Stimulated activated naive B cell treated with anti-CD40 and anti-IgM and Interleukin-4, amounts not matched to agents 10 μg/mL and 1 μg/mL and 100 μg/mL, for 72 hours (primary cell): Measurements from ENCODE around the gene KREMEN2.
"Not testable (repeated sequence)": the region's sequence is repeated elsewhere in the genome, so short reads cannot be mapped to it uniquely, and the experiment has no call there.

ENCODE experiments used
- ATAC-seq, 2 donors: fragments of 150-1000 bp; cut with Tn5 transposase; replicated peaks; 2 replicates each; pipeline ENCODE4 v1.10.0; 2021; ENCODE audit warnings: moderate library complexity in 1 of 2
- DNase-seq: peaks from one replicate; pipeline ENCODE4 v3.0.0; 2021
- H3K27ac Mint-ChIP-seq: one replicate; pipeline ENCODE4 v1.8.0; 2022; ENCODE audit warnings: mild to moderate bottlenecking, mixed read lengths
- H3K27me3 Mint-ChIP-seq, 2 donors: one replicate each; pipeline ENCODE4 v1.8.0; 2022; ENCODE audit warnings: mixed read lengths in 2 of 2
- H3K36me3 Mint-ChIP-seq, 2 donors: one replicate each; pipeline ENCODE4 v1.8.0; 2022; ENCODE audit warnings: mixed read lengths in 2 of 2, mild to moderate bottlenecking in 1 of 2
- H3K4me1 Mint-ChIP-seq, 2 donors: one replicate each; pipeline ENCODE4 v1.8.0; 2022; ENCODE audit warnings: mixed read lengths in 2 of 2, mild to moderate bottlenecking in 1 of 2
- H3K4me3 Mint-ChIP-seq, 2 donors: one replicate each; pipeline ENCODE4 v1.8.0; 2022; ENCODE audit warnings: mild to moderate bottlenecking in 2 of 2, mixed read lengths in 2 of 2, moderate library complexity in 1 of 2
- H3K9me3 Mint-ChIP-seq, 2 donors: one replicate each; pipeline ENCODE4 v1.8.0; 2022; ENCODE audit warnings: mixed read lengths in 2 of 2, mild to moderate bottlenecking in 1 of 2

The KREMEN2 gene

GRCh38 chr16:2963723-2964474, at the start of gene KREMEN2:
Gene KREMEN2, plus strand, starts transcription at chr16:2964275. Its CDS starts 246 bp downstream, at chr16:2964521.
- Mint-ChIP-seq H3K9me3 (no peaks in the 10 kb centered on the region), H3K27ac (peak within 1 kb of the TSS; percentile 51), H3K27me3 (peaks cover 16 to 29% of the 10 kb centered on the region in 2 donors), H3K36me3 (no peaks in the 10 kb centered on the region), H3K4me3 (peak within 1 kb of the TSS; percentile 87 to 92), H3K4me1 (peaks cover 27 to 52% of the 10 kb centered on the region in 2 donors)
- ATAC-seq (peak; percentile 10 to 17), DNase-seq (no peak)

DNA sequence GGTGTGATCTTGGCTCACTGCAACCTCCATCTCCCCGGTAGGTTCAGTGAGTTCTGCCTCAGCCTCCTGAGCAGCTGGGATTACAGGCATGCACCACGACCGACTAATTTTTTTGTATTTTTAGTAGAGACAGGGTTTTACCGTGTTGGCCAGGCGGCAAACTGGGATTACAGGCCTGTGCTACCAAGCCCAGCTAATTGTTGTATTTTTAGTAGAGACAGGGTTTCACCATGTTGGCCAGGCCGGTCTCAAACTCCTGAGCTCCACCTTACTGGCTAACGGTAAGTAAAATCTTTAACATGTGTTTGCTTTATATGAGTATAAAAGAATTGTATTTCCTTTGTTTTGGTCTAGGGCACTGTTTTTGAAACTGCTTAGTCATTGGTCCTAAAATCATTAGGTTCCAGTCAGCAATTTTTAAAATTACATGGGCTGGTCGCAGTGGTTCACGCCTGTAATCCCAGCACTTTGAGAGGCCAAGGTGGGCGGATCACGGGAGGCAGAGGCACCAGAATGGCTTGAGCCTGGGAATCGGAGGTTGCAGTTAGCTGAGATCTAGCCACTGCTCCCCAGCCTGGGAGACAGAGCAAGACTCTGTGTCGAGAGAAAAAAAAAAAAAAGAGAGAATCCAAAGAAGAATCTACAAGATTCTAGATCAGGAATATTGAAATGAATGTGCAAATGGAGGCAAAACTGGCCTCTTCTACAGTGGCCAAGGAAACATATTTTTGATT, 48.7 kb upstream of the KREMEN2 start:
- no peak overlapping the region for H3K4me3 Mint-ChIP-seq
- H3K36me3 Mint-ChIP-seq = peaks cover 14 to 19% of the 10 kb centered on the region in 2 donors
- H3K27me3 Mint-ChIP-seq = no peaks in the 10 kb centered on the region
- DNase-seq (no peak), ATAC-seq (no peak)
- H3K27ac Mint-ChIP-seq = peak overlapping the region; percentile 59
- peaks cover 14 to 31% of the 10 kb centered on the region in 2 donors for H3K4me1 Mint-ChIP-seq
- H3K9me3 Mint-ChIP-seq = no peaks in the 10 kb centered on the region

GRCh38 chr16:2919511-2920255, 44.4 kb upstream of the KREMEN2 start:
- DNase-seq = peak; percentile 35
- Mint-ChIP-seq H3K9me3 (no peaks in the 10 kb centered on the region), H3K27me3 (no peaks in the 10 kb centered on the region), H3K36me3 (peaks cover 24 to 26% of the 10 kb centered on the region in 2 donors), H3K4me3 (no peak overlapping the region), H3K4me1 (peaks cover 4 to 7% of the 10 kb centered on the region in 2 donors), H3K27ac (no peak overlapping the region)
- peak; percentile 42 to 54 for ATAC-seq

DNA sequence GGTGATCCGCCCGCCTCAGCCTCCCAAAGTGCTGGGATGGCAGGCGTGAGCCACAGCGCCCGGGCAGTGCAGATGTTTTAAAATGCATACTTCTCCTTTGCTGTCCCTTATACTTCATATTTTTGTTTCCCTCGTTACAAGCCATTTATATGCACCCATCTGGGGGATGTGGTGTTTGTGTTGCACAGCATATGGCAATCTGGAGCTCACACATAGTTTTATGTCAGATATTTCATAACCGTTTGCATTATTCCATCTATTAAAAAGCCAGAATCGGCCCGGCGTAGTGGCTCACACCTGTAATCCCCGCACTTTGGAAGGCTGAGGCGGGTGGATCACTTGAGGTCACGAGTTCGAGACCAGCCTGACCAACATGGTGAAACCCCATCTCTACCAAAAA, 40.6 kb upstream of the KREMEN2 start:
- H3K27me3 Mint-ChIP-seq = no peaks in the 10 kb centered on the region
- peaks cover 10 to 22% of the 10 kb centered on the region in 2 donors for H3K4me1 Mint-ChIP-seq
- no peak for DNase-seq
- H3K9me3 Mint-ChIP-seq = no peaks in the 10 kb centered on the region
- no peak overlapping the region for H3K4me3 Mint-ChIP-seq
- H3K27ac Mint-ChIP-seq = no peak overlapping the region
- peaks cover 18 to 24% of the 10 kb centered on the region in 2 donors for H3K36me3 Mint-ChIP-seq
- ATAC-seq = no peak

DNA sequence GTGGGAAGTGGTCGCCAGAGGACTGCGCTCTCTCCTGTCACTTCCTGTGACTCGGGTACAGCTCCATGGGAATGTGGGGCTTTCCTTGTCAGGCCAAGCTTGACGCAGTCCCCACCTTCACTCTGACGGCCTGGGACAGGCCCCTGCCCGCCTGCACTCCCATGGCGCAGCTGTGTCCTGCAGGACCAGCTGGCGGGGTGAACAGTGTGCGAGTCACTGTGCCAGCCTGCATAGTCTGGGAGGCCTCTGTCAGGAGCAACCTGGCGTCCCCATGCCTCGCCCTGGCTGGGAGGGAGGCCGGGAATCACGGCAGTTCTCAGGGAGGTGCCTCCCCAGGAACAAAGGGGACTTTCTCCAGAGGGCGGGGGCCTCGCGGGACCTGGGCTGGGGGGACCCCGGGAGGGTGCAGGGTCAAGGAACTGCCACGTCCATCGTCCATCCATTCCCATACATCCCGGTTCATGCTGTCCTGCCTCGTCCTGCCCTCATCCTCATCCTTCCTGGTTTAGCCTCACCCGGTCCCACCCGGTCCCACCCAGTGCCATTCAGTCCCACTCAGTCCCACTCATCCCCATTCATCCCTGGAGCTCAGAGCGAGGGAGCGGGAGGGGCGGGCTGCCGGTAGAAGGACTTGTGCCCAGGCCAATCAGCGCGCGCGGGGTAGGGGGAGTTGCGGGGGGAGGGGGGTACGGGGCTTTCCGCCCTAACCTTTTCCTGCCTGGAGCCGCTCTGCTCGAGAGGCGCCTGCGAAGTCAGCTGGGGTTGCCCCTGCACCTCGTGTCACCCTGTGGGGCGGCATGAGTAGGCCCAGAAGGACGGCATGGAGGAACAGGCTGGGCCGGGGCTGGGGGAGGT, 38.9 kb upstream of the KREMEN2 start:
- Mint-ChIP-seq H3K27me3 (no peaks in the 10 kb centered on the region), H3K4me1 (peaks cover 8 to 15% of the 10 kb centered on the region in 2 donors), H3K9me3 (no peaks in the 10 kb centered on the region), H3K36me3 (peaks cover 14 to 17% of the 10 kb centered on the region in 2 donors), H3K4me3 (no peak overlapping the region), H3K27ac (no peak overlapping the region)
- DNase-seq (no peak), ATAC-seq (no peak)

DNA sequence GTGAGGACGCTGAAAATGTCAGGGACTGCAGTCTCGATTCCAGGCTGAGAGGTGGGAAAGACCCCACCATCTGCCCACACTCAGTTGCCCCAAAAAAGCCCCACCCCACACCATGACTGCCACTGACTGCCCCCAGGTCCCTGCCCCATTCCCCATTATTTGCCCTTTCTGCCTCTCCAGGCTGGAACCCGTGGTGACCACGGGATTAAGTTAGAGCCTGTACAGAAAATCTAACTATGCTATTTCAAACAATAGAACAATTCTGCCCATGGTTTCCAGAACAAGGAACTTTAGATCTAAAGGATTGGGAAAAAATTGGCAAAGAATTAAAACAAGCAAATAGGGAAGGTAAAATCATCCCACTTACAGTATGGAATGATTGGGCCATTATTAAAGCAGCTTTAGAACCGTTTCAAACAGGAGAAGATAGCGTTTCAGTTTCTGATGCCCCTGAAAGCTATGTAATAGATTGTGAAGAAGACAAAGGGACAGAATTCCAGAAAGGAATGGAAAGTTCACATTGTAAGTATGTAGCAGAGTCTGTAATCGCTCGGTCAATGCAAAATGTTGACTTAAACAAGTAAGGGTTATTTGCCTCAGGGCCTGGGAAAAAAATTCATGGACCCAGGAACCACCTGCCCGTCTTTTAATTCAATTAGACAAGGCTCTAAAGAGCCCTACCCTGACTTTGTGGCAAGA, 38.0 kb upstream of the KREMEN2 start:
- Mint-ChIP-seq H3K4me1 (peaks cover 8 to 15% of the 10 kb centered on the region in 2 donors), H3K27me3 (no peaks in the 10 kb centered on the region), H3K36me3 (peaks cover 14 to 20% of the 10 kb centered on the region in 2 donors), H3K4me3 (no peak overlapping the region), H3K27ac (no peak overlapping the region), H3K9me3 (no peaks in the 10 kb centered on the region)
- DNase-seq (no peak), ATAC-seq (no peak)

DNA sequence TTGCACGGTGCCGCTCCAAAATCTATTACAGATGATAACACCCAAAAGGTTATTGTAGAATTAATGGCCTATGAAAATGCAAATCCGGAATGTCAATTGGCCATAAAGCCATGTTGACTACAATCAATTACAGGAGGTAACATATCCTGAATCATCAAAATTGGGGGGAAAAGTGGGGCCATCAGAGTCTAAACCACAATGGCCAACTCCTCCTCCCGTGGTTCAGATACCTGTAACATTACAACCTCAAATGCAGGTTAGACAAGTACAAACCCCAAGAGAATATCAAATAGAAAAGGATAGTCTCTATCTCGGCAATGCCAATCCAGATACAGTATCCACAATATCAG, 37.5 kb upstream of the KREMEN2 start:
- peak overlapping the region; percentile 62 to 64 for H3K4me3 Mint-ChIP-seq

GRCh38 chr16:2927010-2927646, 36.9 kb upstream of the KREMEN2 start:
- DNase-seq (peak; percentile 78), ATAC-seq (peak; percentile 99 to 100)
- H3K27ac Mint-ChIP-seq = peak overlapping the region; percentile 4
- H3K9me3 Mint-ChIP-seq = no peaks in the 10 kb centered on the region
- peaks cover 8 to 15% of the 10 kb centered on the region in 2 donors for H3K4me1 Mint-ChIP-seq
- peak overlapping the region; percentile 62 to 64 for H3K4me3 Mint-ChIP-seq
- H3K36me3 Mint-ChIP-seq = peaks cover 12 to 16% of the 10 kb centered on the region in 2 donors
- H3K27me3 Mint-ChIP-seq = no peaks in the 10 kb centered on the region

More for the DNA sequence above, 37.5 kb upstream of the KREMEN2 start:
- no peak for ATAC-seq
- H3K27me3 Mint-ChIP-seq = no peaks in the 10 kb centered on the region
- no peak overlapping the region for H3K27ac Mint-ChIP-seq
- DNase-seq = no peak
- H3K9me3 Mint-ChIP-seq = no peaks in the 10 kb centered on the region
- peaks cover 8 to 15% of the 10 kb centered on the region in 2 donors for H3K4me1 Mint-ChIP-seq
- peaks cover 14 to 20% of the 10 kb centered on the region in 2 donors for H3K36me3 Mint-ChIP-seq

DNA sequence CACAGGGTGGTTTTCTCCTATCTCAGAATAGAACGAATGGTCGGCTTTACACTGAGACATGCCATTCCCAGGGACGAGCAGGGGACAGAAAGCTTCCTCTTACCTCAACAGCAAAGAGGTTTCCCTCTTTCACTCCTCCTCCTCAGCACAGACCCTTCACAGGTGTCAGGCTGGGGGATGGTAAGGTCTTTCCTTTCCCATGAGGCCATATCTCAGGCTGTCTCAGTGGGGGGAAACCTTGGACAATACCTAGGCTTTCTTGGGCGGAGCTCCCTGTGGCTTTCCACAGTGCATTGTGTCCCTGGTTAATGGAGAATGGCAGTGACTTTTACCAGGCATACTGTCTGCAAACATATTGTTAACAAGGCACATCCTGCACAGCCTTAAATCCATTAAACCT, 35.9 kb upstream of the KREMEN2 start:
- ATAC-seq, DNase-seq, H3K27ac Mint-ChIP-seq, H3K4me3 Mint-ChIP-seq, H3K9me3 Mint-ChIP-seq, H3K27me3 Mint-ChIP-seq: not testable (repeated sequence)
- peaks cover 8 to 15% of the 10 kb centered on the region in 2 donors for H3K4me1 Mint-ChIP-seq
- H3K36me3 Mint-ChIP-seq = peaks cover 12 to 13% of the 10 kb centered on the region in 2 donors

DNA sequence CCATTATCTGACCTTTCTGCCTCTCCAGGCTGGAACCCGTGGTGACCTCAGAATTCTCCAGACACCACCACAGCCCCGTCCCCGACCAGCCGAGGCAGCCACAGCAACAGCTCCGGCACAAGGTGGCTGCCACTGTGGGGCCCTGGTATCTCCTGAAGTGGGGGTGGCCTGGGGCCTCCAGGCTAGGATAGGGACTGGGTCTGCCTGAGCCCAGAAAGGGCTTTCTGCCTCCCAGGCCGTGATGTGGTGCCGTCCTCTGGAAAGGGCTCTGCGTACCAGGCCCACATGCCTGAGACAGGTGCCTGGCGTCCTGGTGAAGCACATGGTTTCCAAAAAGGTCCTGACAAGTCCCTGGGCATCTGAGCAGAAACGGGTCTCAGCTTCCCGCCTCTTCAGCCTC, 35.3 kb upstream of the KREMEN2 start:
- H3K4me3 Mint-ChIP-seq = no peak overlapping the region
- DNase-seq = no peak
- ATAC-seq = no peak
- peaks cover 8 to 15% of the 10 kb centered on the region in 2 donors for H3K4me1 Mint-ChIP-seq
- no peaks in the 10 kb centered on the region for H3K9me3 Mint-ChIP-seq
- H3K36me3 Mint-ChIP-seq = peaks cover 8 to 14% of the 10 kb centered on the region in 2 donors
- no peaks in the 10 kb centered on the region for H3K27me3 Mint-ChIP-seq
- H3K27ac Mint-ChIP-seq = no peak overlapping the region

GRCh38 chr16:2929693-2930092, 34.4 kb upstream of the KREMEN2 start:
- Mint-ChIP-seq H3K9me3 (no peaks in the 10 kb centered on the region), H3K27me3 (no peaks in the 10 kb centered on the region), H3K4me3 (no peak overlapping the region), H3K36me3 (peaks cover 17 to 19% of the 10 kb centered on the region in 2 donors), H3K27ac (no peak overlapping the region), H3K4me1 (peaks cover 6 to 15% of the 10 kb centered on the region in 2 donors)
- DNase-seq = no peak
- no peak for ATAC-seq

DNA sequence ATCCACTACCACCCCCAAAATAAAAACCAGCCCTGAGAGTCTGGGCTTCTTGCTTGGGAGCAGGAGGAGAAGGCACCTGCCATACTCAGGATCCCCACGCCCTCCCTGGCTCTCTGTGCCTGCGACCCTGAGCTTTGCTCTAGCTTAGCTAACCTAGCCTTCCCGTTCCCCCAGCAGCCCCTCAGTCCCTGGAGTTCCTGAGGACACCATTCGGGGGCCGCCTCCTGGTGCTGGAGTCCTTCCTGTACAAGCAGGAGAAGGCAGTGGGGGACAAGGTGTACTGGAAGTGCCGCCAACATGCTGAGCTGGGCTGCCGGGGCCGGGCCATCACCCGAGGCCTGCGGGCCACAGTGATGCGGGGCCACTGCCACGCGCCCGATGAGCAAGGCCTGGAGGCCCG, 33.8 kb upstream of the KREMEN2 start:
- no peak overlapping the region for H3K4me3 Mint-ChIP-seq
- H3K36me3 Mint-ChIP-seq = peaks cover 20 to 21% of the 10 kb centered on the region in 2 donors
- H3K27ac Mint-ChIP-seq = no peak overlapping the region
- H3K9me3 Mint-ChIP-seq = no peaks in the 10 kb centered on the region
- DNase-seq = no peak
- no peaks in the 10 kb centered on the region for H3K27me3 Mint-ChIP-seq
- ATAC-seq = no peak
- peaks cover 6 to 15% of the 10 kb centered on the region in 2 donors for H3K4me1 Mint-ChIP-seq
